MM.1S (cell line): ENCODE data around the gene MXI1.

Experiments used
- DNase-seq: peaks from one replicate; pipeline ENCODE4 v3.0.0-alpha.2; 2015
- H2AFZ ChIP-seq: fragments of 300-600 bp; sonication (generic); 2 replicates; pipeline ENCODE4 v1.6.0; 2016; ENCODE audit warnings: antibody characterized with exemption, low read length
- H3F3A ChIP-seq: fragments of 300-600 bp; sonication (generic); 2 replicates; pipeline ENCODE4 v1.6.1; 2016; ENCODE audit warnings: mild to moderate bottlenecking, antibody characterized with exemption, low read length, moderate library complexity, mixed read lengths; ENCODE audit not compliant: insufficient read depth
- H3K27ac ChIP-seq: fragments of 300-600 bp; sonication (generic); 2 replicates; pipeline ENCODE4 v1.5.1; 2016; ENCODE audit warnings: mild to moderate bottlenecking, low read length
- H3K27me3 ChIP-seq: fragments of 300-600 bp; sonication (generic); replicated peaks from 2 replicates; pipeline ENCODE4 v1.6.0; 2016; ENCODE audit warnings: low read length; ENCODE audit not compliant: insufficient read depth
- H3K36me3 ChIP-seq: fragments of 300-600 bp; sonication (generic); replicated peaks from 2 replicates; pipeline ENCODE4 v1.6.1; 2016; ENCODE audit warnings: mild to moderate bottlenecking, low read length, mixed read lengths; ENCODE audit not compliant: insufficient read depth
- H3K4me1 ChIP-seq: fragments of 300-600 bp; sonication (generic); 2 replicates; pipeline ENCODE4 v1.6.1; 2016; ENCODE audit warnings: low read length, mixed read lengths
- H3K4me2 ChIP-seq: fragments of 300-600 bp; sonication (generic); 2 replicates; pipeline ENCODE4 v1.6.0; 2016; ENCODE audit warnings: low read depth, low read length
- H3K4me3 ChIP-seq: fragments of 300-600 bp; sonication (generic); 2 replicates; pipeline ENCODE4 v1.5.1; 2016; ENCODE audit warnings: low read length, mixed read lengths
- H3K79me2 ChIP-seq: fragments of 300-600 bp; sonication (generic); 2 replicates; pipeline ENCODE4 v1.6.1; 2016; ENCODE audit warnings: mixed run types, low read length, mixed read lengths
- H3K9ac ChIP-seq: fragments of 300-600 bp; sonication (generic); 2 replicates; pipeline ENCODE4 v1.6.1; 2016; ENCODE audit warnings: low read length, mixed read lengths
- H3K9me2 ChIP-seq: fragments of 300-600 bp; sonication (generic); replicated peaks from 2 replicates; pipeline ENCODE4 v1.6.1; 2016; ENCODE audit warnings: mild to moderate bottlenecking, low read length, mixed read lengths; ENCODE audit not compliant: insufficient read depth
- H3K9me3 ChIP-seq: fragments of 300-600 bp; sonication (generic); replicated peaks from 2 replicates; pipeline ENCODE4 v1.6.1; 2016; ENCODE audit warnings: mild to moderate bottlenecking, low read length, mixed read lengths; ENCODE audit not compliant: insufficient read depth
- H4K20me1 ChIP-seq: fragments of 300-600 bp; sonication (generic); 2 replicates; pipeline ENCODE4 v1.6.1; 2016; ENCODE audit warnings: mild to moderate bottlenecking, low read length, moderate library complexity, mixed read lengths; ENCODE audit not compliant: insufficient read depth
- EZH2 ChIP-seq: fragments of 300-600 bp; sonication (generic); optimal IDR thresholded peaks from 2 replicates; pipeline ENCODE3; 2017; ENCODE audit warnings: low read depth, mild to moderate bottlenecking, antibody characterized with exemption, low read length, mixed read lengths
- EZH2phosphoT487 ChIP-seq: fragments of 300-600 bp; sonication (generic); IDR thresholded peaks from 2 replicates; pipeline ENCODE4 v1.6.1; 2018; ENCODE audit warnings: antibody characterized with exemption, low read length
- TF ChIP-seq, protein P1 (sequence below): fragments of 300-600 bp; sonication (generic); IDR thresholded peaks from 2 replicates; pipeline ENCODE4 v1.5.1; 2016; ENCODE audit warnings: antibody characterized with exemption, low read length, mixed read lengths

Gene MXI1

DNA sequence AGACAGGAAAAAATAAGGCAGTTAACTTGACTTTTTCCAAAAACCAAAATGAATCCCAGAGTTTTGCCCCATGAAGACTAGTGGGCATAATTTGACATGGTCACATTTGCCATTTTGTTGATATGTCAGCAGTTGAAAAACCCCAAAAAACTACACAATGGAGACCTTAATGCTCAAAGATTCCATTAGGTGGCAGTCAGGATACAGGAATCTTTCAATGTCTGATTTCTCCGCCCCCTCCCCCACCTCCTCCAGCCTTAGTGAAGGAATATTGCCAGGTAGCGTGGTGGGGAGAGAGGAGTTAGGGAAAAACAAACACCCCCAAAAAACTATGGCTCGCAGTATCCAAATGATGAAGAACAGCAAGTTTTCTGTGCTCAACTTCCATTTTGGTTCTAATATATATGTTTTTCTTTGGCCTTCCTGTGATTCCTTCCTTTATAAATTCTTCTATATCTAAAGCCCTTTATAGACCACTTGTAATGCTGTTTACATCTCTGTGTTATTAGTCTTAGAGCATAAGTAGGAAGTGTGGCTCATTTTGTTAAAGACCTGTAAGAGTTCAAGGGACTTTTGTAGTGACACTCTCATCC, 104.0 kb downstream of the MXI1 start:
- no peaks in the 10 kb centered on the region for H3K9me2 ChIP-seq
- TF ChIP-seq, protein P1, sequence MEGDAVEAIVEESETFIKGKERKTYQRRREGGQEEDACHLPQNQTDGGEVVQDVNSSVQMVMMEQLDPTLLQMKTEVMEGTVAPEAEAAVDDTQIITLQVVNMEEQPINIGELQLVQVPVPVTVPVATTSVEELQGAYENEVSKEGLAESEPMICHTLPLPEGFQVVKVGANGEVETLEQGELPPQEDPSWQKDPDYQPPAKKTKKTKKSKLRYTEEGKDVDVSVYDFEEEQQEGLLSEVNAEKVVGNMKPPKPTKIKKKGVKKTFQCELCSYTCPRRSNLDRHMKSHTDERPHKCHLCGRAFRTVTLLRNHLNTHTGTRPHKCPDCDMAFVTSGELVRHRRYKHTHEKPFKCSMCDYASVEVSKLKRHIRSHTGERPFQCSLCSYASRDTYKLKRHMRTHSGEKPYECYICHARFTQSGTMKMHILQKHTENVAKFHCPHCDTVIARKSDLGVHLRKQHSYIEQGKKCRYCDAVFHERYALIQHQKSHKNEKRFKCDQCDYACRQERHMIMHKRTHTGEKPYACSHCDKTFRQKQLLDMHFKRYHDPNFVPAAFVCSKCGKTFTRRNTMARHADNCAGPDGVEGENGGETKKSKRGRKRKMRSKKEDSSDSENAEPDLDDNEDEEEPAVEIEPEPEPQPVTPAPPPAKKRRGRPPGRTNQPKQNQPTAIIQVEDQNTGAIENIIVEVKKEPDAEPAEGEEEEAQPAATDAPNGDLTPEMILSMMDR = peak; percentile 72
- TF ChIP-seq EZH2phosphoT487 (no peak), EZH2 (no peak)
- peak; percentile 72 for DNase-seq
- no peak overlapping the region for H3K27ac ChIP-seq
- no peak overlapping the region for H3K4me3 ChIP-seq
- H3K27me3 ChIP-seq = no peaks in the 10 kb centered on the region
- H3F3A ChIP-seq = no peaks in the 10 kb centered on the region
- H3K4me2 ChIP-seq = peak overlapping the region; percentile 12; the same call in 1 of the 2 replicates
- no peaks in the 10 kb centered on the region for H4K20me1 ChIP-seq
- H3K36me3 ChIP-seq = no peaks in the 10 kb centered on the region
- H3K4me1 ChIP-seq = peaks cover 16% of the 10 kb centered on the region; the same call in 1 of the 2 replicates
- no peaks in the 10 kb centered on the region for H3K79me2 ChIP-seq
- no peaks in the 10 kb centered on the region for H3K9me3 ChIP-seq
- no peak overlapping the region for H2AFZ ChIP-seq
- no peak overlapping the region for H3K9ac ChIP-seq

DNA sequence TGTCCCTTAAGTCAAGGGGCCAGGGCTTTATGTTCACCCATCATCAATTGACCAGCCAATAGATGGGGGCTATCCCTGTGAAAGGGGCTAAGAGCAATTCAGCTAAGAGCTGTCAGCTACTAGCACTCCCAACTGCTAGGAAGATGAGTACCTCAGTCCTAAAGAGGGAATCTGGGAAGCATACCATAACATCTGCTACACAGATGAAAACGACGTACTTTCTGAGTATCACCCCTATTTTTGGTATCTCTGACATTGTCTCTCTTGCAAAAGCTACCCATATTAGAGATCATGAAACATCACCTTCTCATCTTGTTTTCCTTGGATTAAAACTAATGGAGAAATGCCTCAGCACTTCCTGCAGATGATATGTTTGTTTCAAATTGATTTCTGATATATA, 104.8 kb downstream of the MXI1 start:
- Histone ChIP-seq H2AFZ (no peak overlapping the region), H3K9me2 (no peaks in the 10 kb centered on the region), H3K4me3 (no peak overlapping the region), H3K27ac (no peak overlapping the region), H3K9ac (no peak overlapping the region), H3K27me3 (no peaks in the 10 kb centered on the region), H3K36me3 (no peaks in the 10 kb centered on the region), H3K4me2 (no peak overlapping the region), H3F3A (no peaks in the 10 kb centered on the region), H3K79me2 (no peaks in the 10 kb centered on the region), H3K9me3 (no peaks in the 10 kb centered on the region), H4K20me1 (no peaks in the 10 kb centered on the region), H3K4me1 (0 out of 2 replicates have a peak, but pooled peaks cover 13% of the 10 kb centered on the region)
- TF ChIP-seq EZH2 (no peak), EZH2phosphoT487 (no peak)
- TF ChIP-seq, protein P1 = no peak
- no peak for DNase-seq

DNA sequence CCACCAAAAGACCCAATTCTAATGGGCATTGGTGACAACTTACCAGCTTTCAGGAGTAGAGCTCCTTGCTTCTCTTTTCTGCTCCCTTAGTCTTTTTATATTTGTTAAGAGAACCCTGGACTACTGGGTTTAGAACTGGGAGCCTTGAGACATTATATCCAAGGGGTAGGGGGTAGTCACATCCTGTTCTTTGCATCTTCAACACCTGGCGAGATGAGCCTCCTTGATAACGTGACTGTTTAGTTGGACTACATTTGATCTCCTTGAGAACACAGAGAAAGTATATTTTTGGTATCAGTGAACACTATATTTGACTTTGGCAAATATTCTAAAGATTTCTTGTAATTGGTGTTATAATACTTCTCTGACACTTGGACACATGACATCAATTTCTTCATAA, 106.3 kb downstream of the MXI1 start:
- no peak overlapping the region for H3K9ac ChIP-seq
- DNase-seq = no peak
- H3K9me3 ChIP-seq = no peaks in the 10 kb centered on the region
- H4K20me1 ChIP-seq = no peaks in the 10 kb centered on the region
- 0 out of 2 replicates have a peak, but pooled peaks cover 13% of the 10 kb centered on the region for H3K4me1 ChIP-seq
- TF ChIP-seq EZH2phosphoT487 = no peak
- TF ChIP-seq EZH2 = no peak
- TF ChIP-seq, protein P1 = no peak
- H3K4me2 ChIP-seq = no peak overlapping the region
- H3K4me3 ChIP-seq = no peak overlapping the region
- H3K27me3 ChIP-seq = no peaks in the 10 kb centered on the region
- no peaks in the 10 kb centered on the region for H3K79me2 ChIP-seq
- H3K27ac ChIP-seq = no peak overlapping the region
- H3F3A ChIP-seq = no peaks in the 10 kb centered on the region
- H2AFZ ChIP-seq = no peak overlapping the region
- no peaks in the 10 kb centered on the region for H3K9me2 ChIP-seq
- H3K36me3 ChIP-seq = no peaks in the 10 kb centered on the region
